Fibroblast of peridontal ligament (primary cell): ENCODE measurements around the gene MGAM2.

Experiments
- DNase-seq: peaks from one replicate; pipeline ENCODE4 v3.0.0-alpha.2; 2010; ENCODE audit errors: extremely low read depth

Gene MGAM2

GRCh38 chr7:142120524-142120923 is 9.0 kb downstream of the MGAM2 start:
- no peak for DNase-seq

DNA sequence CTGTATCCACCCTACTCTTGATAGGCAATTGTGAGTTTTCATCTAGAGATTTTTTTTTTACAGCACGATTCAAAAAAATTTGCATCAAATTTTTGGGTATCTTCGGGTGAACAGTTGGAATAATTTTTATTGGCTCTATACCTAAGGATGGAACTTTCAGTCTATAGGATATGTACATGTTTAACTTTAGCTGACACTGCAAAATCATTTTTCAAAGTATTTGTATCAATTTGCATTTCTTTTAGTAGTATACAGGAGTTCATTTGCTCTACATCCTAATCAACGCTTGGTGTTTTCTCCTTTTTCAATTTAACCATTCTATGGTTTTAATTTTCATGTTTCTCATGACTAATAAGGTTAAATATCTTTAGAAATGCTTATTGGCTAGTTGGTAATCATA is 11.7 kb downstream of the MGAM2 start:
- no peak for DNase-seq

GRCh38 chr7:142125256-142125955 is 13.9 kb downstream of the MGAM2 start:
- no peak for DNase-seq

- no peak for DNase-seq
Measured at GRCh38 chr7:142130267-142130666, 18.7 kb downstream of the MGAM2 start.

DNA sequence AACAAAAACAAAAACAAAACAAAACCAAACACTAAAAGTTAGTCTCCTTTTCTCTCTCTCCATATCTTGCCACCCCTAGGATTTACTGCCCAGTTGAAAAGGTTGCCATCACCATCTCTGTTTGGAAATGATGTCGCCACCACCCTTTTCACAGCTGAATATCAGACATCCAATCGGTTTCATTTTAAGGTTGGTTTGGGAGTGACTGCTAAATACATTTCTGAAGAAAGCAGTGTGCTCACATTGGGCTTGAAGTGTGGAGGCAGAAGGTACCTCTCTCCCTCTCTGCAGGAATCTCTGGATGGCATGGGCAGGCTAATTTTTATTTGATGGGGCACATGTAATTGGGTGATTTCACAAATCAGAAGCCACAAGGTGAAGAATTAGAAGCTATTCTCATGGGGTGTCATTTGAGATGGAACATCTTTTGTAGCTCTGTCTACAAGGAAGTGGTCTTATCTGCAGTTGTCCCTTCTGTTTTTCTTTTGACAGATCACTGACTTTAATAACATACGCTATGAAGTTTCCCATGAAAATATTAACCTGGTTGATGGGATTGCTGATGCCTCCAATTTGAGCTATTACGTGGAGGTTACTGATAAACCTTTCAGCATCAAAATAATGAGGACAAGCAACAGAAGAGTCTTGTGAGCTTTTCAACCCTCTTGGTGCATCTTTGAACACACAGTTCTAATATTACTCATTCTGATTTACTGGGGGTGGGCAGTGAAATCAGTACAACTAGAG is 20.1 kb downstream of the MGAM2 start:
- no peak for DNase-seq

DNA sequence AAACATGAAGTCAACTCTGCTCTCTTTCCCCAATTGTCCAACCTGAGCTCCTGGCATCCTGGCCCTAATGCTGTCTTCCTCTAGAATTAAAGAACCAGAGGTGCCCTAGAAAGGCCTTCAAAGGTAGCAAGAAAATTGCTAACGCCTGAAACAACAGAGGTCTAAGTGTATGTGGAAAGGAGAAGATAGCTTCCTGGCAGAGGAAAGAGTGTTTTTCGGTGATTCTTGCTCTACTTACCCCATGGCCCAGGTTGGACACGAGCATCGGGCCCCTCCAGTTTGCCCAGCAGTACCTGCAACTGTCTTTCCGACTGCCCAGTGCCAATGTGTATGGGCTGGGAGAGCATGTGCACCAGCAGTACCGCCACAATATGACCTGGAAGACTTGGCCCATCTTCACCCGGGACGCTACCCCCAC is 22.2 kb downstream of the MGAM2 start:
- DNase-seq: no peak

GRCh38 chr7:142134909-142135308 is 23.4 kb downstream of the MGAM2 start:
- no peak for DNase-seq

GRCh38 chr7:142138996-142139395 is 27.5 kb downstream of the MGAM2 start:
- no peak for DNase-seq

- DNase-seq: no peak
Measured at GRCh38 chr7:142139597-142140400, 28.3 kb downstream of the MGAM2 start.

GRCh38 chr7:142140401-142140959 is 29.0 kb downstream of the MGAM2 start:
- no peak for DNase-seq

DNA sequence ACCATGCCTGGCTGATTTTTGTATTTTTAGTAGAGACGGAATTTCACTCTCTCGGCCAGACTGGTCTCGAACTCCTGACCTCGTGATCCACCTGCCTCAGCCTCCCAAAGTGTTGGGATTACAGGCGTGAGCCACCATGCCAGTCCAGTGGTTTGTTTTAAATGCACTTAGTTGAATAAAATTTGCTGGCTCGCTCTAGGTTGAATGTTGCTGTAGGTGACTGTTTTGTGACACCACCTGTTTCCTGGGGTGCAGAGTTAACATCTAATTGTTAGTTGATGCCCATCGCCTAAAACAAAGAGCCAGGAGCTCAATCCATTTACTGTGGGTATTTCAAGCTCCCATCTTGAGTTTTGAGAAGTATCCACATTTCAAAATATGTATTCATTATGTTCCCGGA is 31.2 kb downstream of the MGAM2 start:
- no peak for DNase-seq

DNA sequence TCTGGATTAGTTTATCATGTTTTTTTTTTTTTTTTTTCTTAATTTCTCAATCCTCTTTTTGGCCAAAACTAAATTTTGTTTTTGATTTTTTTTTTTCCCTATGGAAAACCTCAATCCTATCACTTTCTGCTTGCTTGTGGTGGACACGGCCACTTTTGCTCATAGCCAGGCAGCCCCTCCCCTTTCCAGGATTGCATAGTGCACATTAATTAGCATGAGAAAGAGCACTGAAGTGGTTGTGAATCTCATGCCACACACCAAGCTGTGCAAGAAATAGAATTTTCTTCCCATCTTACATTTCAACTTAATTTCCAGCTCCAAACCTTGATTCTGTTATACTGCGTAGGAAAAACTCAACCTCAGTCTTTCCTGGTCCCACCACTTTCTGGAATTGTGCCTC is 34.6 kb downstream of the MGAM2 start:
- no peak for DNase-seq

GRCh38 chr7:142150356-142150755 is 38.8 kb downstream of the MGAM2 start:
- no peak for DNase-seq

- no peak for DNase-seq
Measured at GRCh38 chr7:142150869-142151268, 39.4 kb downstream of the MGAM2 start.

DNA sequence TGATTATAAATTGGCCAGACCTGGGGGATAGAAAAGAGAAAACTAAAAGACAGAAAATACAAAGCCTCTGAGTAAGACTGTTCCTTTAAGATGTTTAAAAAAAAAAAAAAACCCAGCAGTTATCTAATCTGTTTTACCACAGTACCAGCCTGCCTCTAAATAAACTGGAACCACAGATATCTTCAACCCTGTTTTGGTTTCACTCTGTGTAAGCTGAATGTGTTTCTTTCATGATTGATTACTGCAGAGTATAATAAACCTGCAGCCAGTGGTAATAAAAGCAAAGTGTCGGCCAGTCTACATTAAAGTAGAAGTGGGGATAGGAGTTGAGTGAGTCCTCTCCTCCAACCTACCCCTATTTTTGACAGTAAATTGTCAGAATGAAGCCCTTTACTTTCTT is 40.6 kb downstream of the MGAM2 start:
- no peak for DNase-seq

DNA sequence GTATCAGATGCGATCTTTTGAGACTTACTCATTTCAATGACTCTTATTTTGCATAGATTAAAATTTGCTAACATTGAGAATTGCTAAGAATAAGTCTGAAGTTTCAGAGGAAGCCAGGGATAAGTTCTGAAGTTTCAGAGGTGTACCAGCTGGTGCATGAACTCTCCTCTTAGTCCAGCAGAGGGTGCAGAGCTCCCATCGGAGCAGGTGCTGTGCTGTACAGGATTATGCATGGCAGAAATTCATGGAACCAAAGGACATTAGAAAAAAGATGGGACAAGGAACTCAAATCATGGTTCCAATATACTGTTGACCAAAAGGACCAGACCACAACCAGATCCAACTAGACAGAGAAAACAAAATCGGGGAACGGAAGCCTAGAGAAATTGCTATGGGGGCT is 41.9 kb downstream of the MGAM2 start:
- DNase-seq: no peak

GRCh38 chr7:142158736-142159496 is 47.4 kb downstream of the MGAM2 start:
- no peak for DNase-seq

- no peak for DNase-seq
Measured at GRCh38 chr7:142161921-142162320, 50.4 kb downstream of the MGAM2 start.

- DNase-seq: no peak
Measured at GRCh38 chr7:142168746-142169145, 57.2 kb downstream of the MGAM2 start.

DNA sequence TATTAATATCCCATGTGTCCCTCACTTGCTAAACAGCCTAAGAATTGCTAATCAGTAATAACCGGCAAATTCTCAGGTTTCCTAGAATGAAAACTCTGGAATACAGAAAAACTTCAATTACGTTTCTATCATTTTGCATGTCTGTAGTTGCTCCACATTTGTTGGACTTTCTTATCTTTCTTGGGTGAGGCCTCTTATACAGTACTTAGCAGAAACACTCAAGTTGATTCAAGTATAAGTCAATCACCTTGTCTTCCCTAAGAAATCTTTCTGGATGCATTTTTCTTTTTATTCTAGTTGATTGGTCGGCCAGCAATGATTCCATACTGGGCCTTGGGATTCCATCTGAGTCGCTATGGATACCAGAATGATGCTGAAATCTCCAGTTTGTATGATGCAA is 61.4 kb downstream of the MGAM2 start:
- DNase-seq: no peak

- no peak for DNase-seq
Measured at GRCh38 chr7:142174441-142174840, 62.9 kb downstream of the MGAM2 start.

DNA sequence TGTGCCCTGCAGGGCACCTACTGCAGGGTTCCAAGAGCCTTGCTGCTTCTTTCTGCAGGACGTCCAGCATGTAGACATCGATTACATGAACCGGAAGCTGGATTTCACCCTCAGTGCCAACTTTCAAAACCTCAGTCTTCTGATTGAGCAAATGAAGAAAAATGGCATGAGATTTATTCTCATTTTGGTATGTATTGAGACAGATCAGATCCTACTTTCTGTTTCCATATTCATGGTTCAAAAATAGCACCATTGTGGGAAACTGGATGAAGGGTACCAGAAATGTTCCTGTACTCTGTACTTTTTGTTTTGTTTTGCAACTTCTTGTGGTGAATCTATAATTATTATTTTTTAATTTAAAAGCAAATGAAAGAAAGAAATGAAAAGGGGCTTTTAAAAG is 64.1 kb downstream of the MGAM2 start:
- DNase-seq: no peak
